K562 (cell line): ENCODE results near the gene GRIPAP1. TPM values are rescaled to one million over a fixed set of nuclear protein-coding genes. Genes with fewer than 3 reads are reported as not detected.

ENCODE experiments used
- ATF3 ChIP-seq, 2 experiments: fragments of 450-650 bp in 1 of 2; sonication (generic) in 1 of 2; formaldehyde crosslinking in 1 of 2; IDR thresholded peaks in 1 of 2; conservative IDR thresholded peaks in 1 of 2; 2 replicates each; pipeline versions ENCODE4 v1.6.1 to v1.8.1; 2016 to 2023; ENCODE audit warnings: mild to moderate bottlenecking in 2 of 2, moderate library complexity in 2 of 2, inconsistent platforms in 1 of 2, missing genetic modification reagents in 1 of 2
- CEBPB ChIP-seq: fragments of 450-650 bp; IDR thresholded peaks from 2 replicates; pipeline ENCODE4 v1.6.1; 2016; ENCODE audit warnings: missing genetic modification characterization, missing compliant biosample characterization
- HIVEP1 ChIP-seq: fragments of 250-450 bp; sonication (Bioruptor Pico); IDR thresholded peaks from 2 replicates; pipeline ENCODE4 v1.4.0; 2020; ENCODE audit warnings: mild to moderate bottlenecking
- MNT ChIP-seq, 2 experiments: fragments of 450-650 bp; conservative IDR thresholded peaks; 2 replicates each; pipeline ENCODE4 v1.6.1; 2017; ENCODE audit warnings: mild to moderate bottlenecking in 2 of 2, moderate library complexity in 2 of 2
- NR2F6 ChIP-seq: fragments of 450-650 bp; formaldehyde crosslinking; IDR thresholded peaks from 2 replicates; pipeline ENCODE4 v1.4.0; 2020; ENCODE audit warnings: mild to moderate bottlenecking
- NRF1 ChIP-seq, 2 experiments: fragments of 450-650 bp; IDR thresholded peaks in 1 of 2; conservative IDR thresholded peaks in 1 of 2; 2 replicates each; pipeline ENCODE4 v1.6.1; 2014; ENCODE audit warnings: mild to moderate bottlenecking in 2 of 2
- RBM17 ChIP-seq: fragments of 200-400 bp; formaldehyde crosslinking; IDR thresholded peaks from 2 replicates; pipeline ENCODE4 v1.6.1; 2017; ENCODE audit warnings: low read depth, mild to moderate bottlenecking, low read length, borderline replicate concordance
- SREBF2 ChIP-seq: sonication (generic); formaldehyde crosslinking; IDR thresholded peaks from 2 replicates; pipeline ENCODE4 v1.4.0; 2020; ENCODE audit warnings: mild to moderate bottlenecking, missing genetic modification reagents
- TCF15 ChIP-seq: fragments of 250-450 bp; sonication (Bioruptor Pico); IDR thresholded peaks from 2 replicates; pipeline ENCODE4 v1.8.0; 2022; ENCODE audit warnings: moderate library complexity, mild to moderate bottlenecking, inconsistent platforms
- ZBTB7A ChIP-seq: IDR thresholded peaks from 2 replicates; pipeline ENCODE4 v1.6.1; 2011; ENCODE audit warnings: low read depth, mild to moderate bottlenecking, low read length, moderate library complexity, borderline replicate concordance; ENCODE audit not compliant: control insufficient read depth
- ZFP36 ChIP-seq: fragments of 150-350 bp; IDR thresholded peaks from 2 replicates; pipeline ENCODE4 v1.6.1; 2018; ENCODE audit warnings: low read length, low read depth; ENCODE audit not compliant: partially characterized antibody
- ZNF311 ChIP-seq: fragments of 250-450 bp; sonication (Bioruptor Pico); IDR thresholded peaks from 2 replicates; pipeline ENCODE4 v1.4.0; 2020; ENCODE audit warnings: mild to moderate bottlenecking, moderate library complexity
- ZNF395 ChIP-seq: fragments of 200-800 bp; sonication (Bioruptor generic); IDR thresholded peaks from 2 replicates; pipeline ENCODE4 v1.6.1; 2017; ENCODE audit warnings: missing genetic modification characterization, missing compliant biosample characterization
- polyA plus RNA-seq, 8 experiments: library from polyadenylated mRNA; depleted of rRNA in 4 of 8; stranded (reverse) in 5 of 8; unstranded in 3 of 8; fragments of >200 nt; fragmentation: Nextera tagmentation in 2 of 8; fragmentation: Illumina TruSeq in 1 of 8; extraction: Ambion mirVana in 2 of 8; extraction: Trizol in 1 of 8; gene quantifications; 2 replicates each; pipeline versions ENCODE4 v1.2.1 to v1.2.3, GENCODE V29; 2011 to 2014; ENCODE audit warnings: inconsistent platforms in 1 of 8, missing spikeins in 1 of 8
- total RNA-seq, 7 experiments: library from RNA; depleted of rRNA in 6 of 7; stranded (reverse); fragments of >200 nt in 6 of 7; fragmentation: Illumina TruSeq in 2 of 7; extraction: Trizol in 2 of 7; gene quantifications; 2 replicates each; pipeline versions ENCODE4 v1.2.1 to v1.2.3, GENCODE V29; 2011 to 2021; ENCODE audit warnings: low replicate concordance in 1 of 7
- TF ChIP-seq, protein P1 (sequence below): fragments of 450-650 bp; formaldehyde crosslinking; IDR thresholded peaks from 2 replicates; pipeline ENCODE4 v1.4.0; 2022; ENCODE audit warnings: mild to moderate bottlenecking, moderate library complexity
- TF ChIP-seq, protein P2 (sequence below): fragments of 200-800 bp; sonication (Bioruptor generic); IDR thresholded peaks from 2 replicates; pipeline ENCODE4 v1.6.1; 2017; ENCODE audit warnings: missing genetic modification characterization, missing compliant biosample characterization
- TF ChIP-seq, protein P3 (sequence below): fragments of 450-650 bp; IDR thresholded peaks from 2 replicates; pipeline ENCODE4 v1.6.1; 2018; ENCODE audit warnings: mild to moderate bottlenecking, low read depth; ENCODE audit not compliant: partially characterized antibody

The GRIPAP1 gene
- total and polyA plus RNA-seq, 9 of the 15 experiments (the other 6 are each of a cell fraction or from before 2014, with no cell fraction given), result 4.1 to 41.6 (median 24.0) TPM

DNA sequence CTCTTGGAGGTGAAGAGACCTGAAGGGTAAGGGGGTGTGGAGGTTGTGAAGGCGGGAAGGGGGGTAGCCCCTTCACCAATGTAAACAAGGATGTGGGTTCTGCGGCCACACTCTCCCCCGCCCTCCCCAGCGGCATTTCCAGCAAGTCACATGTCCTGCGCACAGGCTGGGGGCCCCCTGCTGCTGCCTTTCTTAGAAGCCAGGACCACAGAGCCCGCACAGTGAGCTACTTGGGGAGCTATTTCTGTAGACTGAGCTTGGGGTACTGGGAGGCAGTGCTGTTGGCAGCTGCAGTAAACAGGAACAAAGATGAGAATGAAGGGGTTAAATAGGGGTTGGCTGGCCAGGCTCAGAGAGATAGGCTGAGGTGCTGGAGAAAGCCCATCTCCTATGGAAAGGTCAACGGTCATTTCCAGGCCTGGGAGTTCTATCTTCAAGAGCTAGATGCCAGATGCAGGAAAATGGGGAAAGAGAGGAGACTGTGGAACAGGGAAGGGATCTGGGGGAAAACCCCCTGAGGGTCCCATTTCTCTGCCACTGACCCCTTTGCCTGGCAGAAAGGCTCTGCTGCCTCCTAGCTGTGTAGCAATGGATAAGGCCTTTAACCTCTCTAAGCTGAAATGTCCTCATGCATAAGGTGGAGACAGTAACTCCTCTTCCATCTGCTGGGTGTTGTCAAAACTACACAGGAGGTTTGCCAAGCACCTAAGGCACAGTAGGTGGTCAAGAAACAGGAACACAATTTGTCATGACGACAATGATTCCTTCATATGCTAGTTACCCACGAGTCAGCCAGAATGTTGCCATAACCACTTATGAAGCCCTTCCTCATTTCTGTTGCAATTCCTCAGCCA lies 64.8 kb downstream of the GRIPAP1 start (continued):
- TF ChIP-seq ZNF395 (CRISPR knock-in tag), result peak; percentile 75
- TF ChIP-seq TCF15 (CRISPR knock-in tag), result no peak
- peak; percentile 72 to 76 for TF ChIP-seq NRF1 (conservative IDR thresholded peaks at IDR 0.05 in 1 of 2, IDR thresholded peaks at IDR 0.05 in 1 of 2)
- no peak for TF ChIP-seq ZFP36
- peak; percentile 75 to 89 for TF ChIP-seq MNT (conservative IDR thresholded peaks at IDR 0.05)
- TF ChIP-seq, protein P1, sequence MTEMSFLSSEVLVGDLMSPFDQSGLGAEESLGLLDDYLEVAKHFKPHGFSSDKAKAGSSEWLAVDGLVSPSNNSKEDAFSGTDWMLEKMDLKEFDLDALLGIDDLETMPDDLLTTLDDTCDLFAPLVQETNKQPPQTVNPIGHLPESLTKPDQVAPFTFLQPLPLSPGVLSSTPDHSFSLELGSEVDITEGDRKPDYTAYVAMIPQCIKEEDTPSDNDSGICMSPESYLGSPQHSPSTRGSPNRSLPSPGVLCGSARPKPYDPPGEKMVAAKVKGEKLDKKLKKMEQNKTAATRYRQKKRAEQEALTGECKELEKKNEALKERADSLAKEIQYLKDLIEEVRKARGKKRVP, result no peak
- no peak for TF ChIP-seq RBM17
- TF ChIP-seq, protein P2, sequence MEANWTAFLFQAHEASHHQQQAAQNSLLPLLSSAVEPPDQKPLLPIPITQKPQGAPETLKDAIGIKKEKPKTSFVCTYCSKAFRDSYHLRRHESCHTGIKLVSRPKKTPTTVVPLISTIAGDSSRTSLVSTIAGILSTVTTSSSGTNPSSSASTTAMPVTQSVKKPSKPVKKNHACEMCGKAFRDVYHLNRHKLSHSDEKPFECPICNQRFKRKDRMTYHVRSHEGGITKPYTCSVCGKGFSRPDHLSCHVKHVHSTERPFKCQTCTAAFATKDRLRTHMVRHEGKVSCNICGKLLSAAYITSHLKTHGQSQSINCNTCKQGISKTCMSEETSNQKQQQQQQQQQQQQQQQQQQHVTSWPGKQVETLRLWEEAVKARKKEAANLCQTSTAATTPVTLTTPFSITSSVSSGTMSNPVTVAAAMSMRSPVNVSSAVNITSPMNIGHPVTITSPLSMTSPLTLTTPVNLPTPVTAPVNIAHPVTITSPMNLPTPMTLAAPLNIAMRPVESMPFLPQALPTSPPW, result peak; percentile 98
- TF ChIP-seq NR2F6, result no peak
- TF ChIP-seq ZNF311 (CRISPR knock-in tag), result peak; percentile 39; the same call in 1 of the 2 replicates
- TF ChIP-seq HIVEP1, result 0 out of 2 replicates have a peak, but pooled peaks have one; percentile 21
- no peak for TF ChIP-seq SREBF2 (CRISPR knock-in tag)
- peak; percentile 91 for TF ChIP-seq ZBTB7A
- TF ChIP-seq ATF3 (IDR thresholded peaks at IDR 0.05), result no peak
- no peak for TF ChIP-seq ATF3 (CRISPR knock-in tag; conservative IDR thresholded peaks at IDR 0.05)
- TF ChIP-seq, protein P3, sequence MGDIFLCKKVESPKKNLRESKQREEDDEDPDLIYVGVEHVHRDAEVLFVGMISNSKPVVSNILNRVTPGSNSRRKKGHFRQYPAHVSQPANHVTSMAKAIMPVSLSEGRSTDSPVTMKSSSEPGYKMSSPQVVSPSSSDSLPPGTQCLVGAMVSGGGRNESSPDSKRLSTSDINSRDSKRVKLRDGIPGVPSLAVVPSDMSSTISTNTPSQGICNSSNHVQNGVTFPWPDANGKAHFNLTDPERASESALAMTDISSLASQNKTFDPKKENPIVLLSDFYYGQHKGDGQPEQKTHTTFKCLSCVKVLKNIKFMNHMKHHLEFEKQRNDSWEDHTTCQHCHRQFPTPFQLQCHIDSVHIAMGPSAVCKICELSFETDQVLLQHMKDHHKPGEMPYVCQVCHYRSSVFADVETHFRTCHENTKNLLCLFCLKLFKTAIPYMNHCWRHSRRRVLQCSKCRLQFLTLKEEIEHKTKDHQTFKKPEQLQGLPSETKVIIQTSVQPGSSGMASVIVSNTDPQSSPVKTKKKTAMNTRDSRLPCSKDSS, result no peak
- peak; percentile 49; the same call in 1 of the 2 replicates for TF ChIP-seq CEBPB (tag)
